Glutamatergic neuron (in vitro differentiated cells): ENCODE measurements around the gene CLMN. TPM values are rescaled to one million over a fixed set of nuclear protein-coding genes. Genes with fewer than 3 reads are reported as not detected.
A peak's percentile ranks its signal among the peaks of the same experiment; 100 is the strongest.

ENCODE experiments used
- DNase-seq: peaks from one replicate; pipeline ENCODE4 v3.0.0; 2022
- H3K27ac Mint-ChIP-seq: one replicate; pipeline ENCODE4 v1.8.0; 2020; ENCODE audit warnings: mild to moderate bottlenecking, mixed read lengths, inconsistent platforms; ENCODE audit not compliant: unreplicated experiment
- H3K27me3 Mint-ChIP-seq: one replicate; pipeline ENCODE4 v1.8.0; 2020; ENCODE audit warnings: mild to moderate bottlenecking, moderate library complexity, mixed read lengths, inconsistent platforms; ENCODE audit not compliant: unreplicated experiment
- H3K36me3 Mint-ChIP-seq: one replicate; pipeline ENCODE4 v1.8.0; 2020; ENCODE audit warnings: mild to moderate bottlenecking, mixed read lengths, inconsistent platforms; ENCODE audit not compliant: unreplicated experiment
- H3K4me1 Mint-ChIP-seq: one replicate; pipeline ENCODE4 v1.8.0; 2020; ENCODE audit warnings: mild to moderate bottlenecking, low read depth, mixed read lengths, inconsistent platforms; ENCODE audit not compliant: unreplicated experiment
- H3K4me3 Mint-ChIP-seq: one replicate; pipeline ENCODE4 v1.8.0; 2020; ENCODE audit warnings: mild to moderate bottlenecking, mixed read lengths, inconsistent platforms; ENCODE audit not compliant: unreplicated experiment
- H3K9me3 Mint-ChIP-seq: one replicate; pipeline ENCODE4 v1.8.0; 2020; ENCODE audit warnings: mild to moderate bottlenecking, moderate library complexity, mixed read lengths, inconsistent platforms; ENCODE audit not compliant: unreplicated experiment
- CTCF ChIP-seq: fragments of 200-600 bp; sonication (generic); IDR thresholded peaks from one replicate; pipeline ENCODE4 v1.5.0; 2021; ENCODE audit not compliant: partially characterized antibody, unreplicated experiment
- long read RNA-seq: library from polyadenylated mRNA; unstranded; transcript quantifications from one replicate; pipeline ENCODE4 v2.0.0, GENCODE V29; 2020; ENCODE audit not compliant: unreplicated experiment
- total RNA-seq: library from RNA; stranded (reverse); fragmentation: NEBNext Ultra II Directional; extraction: Animal tissue kit (Norgen Biotek cat#: 25700); gene quantifications from one replicate; pipeline ENCODE4 v1.2.1, GENCODE V29; 2021; ENCODE audit not compliant: unreplicated experiment

Gene CLMN
- 17.6 TPM for total RNA-seq
- long read RNA-seq, partial matches to known transcripts: 3 of 3 reads
- long read RNA-seq, other reads (novel, unspliced or antisense): 0 of 3 reads

- Mint-ChIP-seq H3K27ac (no peak within 1 kb of the TSS), H3K27me3 (peaks cover 4% of the 10 kb centered on the region), H3K36me3 (no peaks in the 10 kb centered on the region), H3K4me3 (peak within 1 kb of the TSS; percentile 83), H3K9me3 (peaks cover 2% of the 10 kb centered on the region), H3K4me1 (peaks cover 13% of the 10 kb centered on the region)
- peak; percentile 50 for DNase-seq
- TF ChIP-seq CTCF: no peak
Observed at GRCh38 chr14:95319312-95320077, at the start of gene CLMN. Gene CLMN (minus strand): TSS chr14:95319908. CDS start chr14:95319792, 116 bp downstream.

- H3K36me3 Mint-ChIP-seq: no peaks in the 10 kb centered on the region
- H3K4me3 Mint-ChIP-seq: no peak overlapping the region
- H3K9me3 Mint-ChIP-seq: peaks cover 1% of the 10 kb centered on the region
- no peak for DNase-seq
- peaks cover 8% of the 10 kb centered on the region for H3K27me3 Mint-ChIP-seq
- no peak overlapping the region for H3K27ac Mint-ChIP-seq
- H3K4me1 Mint-ChIP-seq: peaks cover 2% of the 10 kb centered on the region
- no peak for TF ChIP-seq CTCF
Observed at GRCh38 chr14:95365401-95365800, 45.7 kb upstream of the CLMN start.

- TF ChIP-seq CTCF: no peak
- H3K4me3 Mint-ChIP-seq: no peak overlapping the region
- H3K36me3 Mint-ChIP-seq: no peaks in the 10 kb centered on the region
- H3K27me3 Mint-ChIP-seq: peaks cover 8% of the 10 kb centered on the region
- peaks cover 1% of the 10 kb centered on the region for H3K9me3 Mint-ChIP-seq
- H3K4me1 Mint-ChIP-seq: peaks cover 2% of the 10 kb centered on the region
- no peak overlapping the region for H3K27ac Mint-ChIP-seq
- DNase-seq: no peak
Observed at GRCh38 chr14:95364481-95365209, 44.9 kb upstream of the CLMN start.

GRCh38 chr14:95363468-95363954, 43.8 kb upstream of the CLMN start:
- H3K4me1 Mint-ChIP-seq: peaks cover 2% of the 10 kb centered on the region
- H3K36me3 Mint-ChIP-seq: no peaks in the 10 kb centered on the region
- TF ChIP-seq CTCF: no peak
- H3K9me3 Mint-ChIP-seq: peaks cover 1% of the 10 kb centered on the region
- H3K4me3 Mint-ChIP-seq: no peak overlapping the region
- DNase-seq: no peak
- no peak overlapping the region for H3K27ac Mint-ChIP-seq
- peaks cover 8% of the 10 kb centered on the region for H3K27me3 Mint-ChIP-seq
